ENCODE measurements around the gene MPRIP.
A peak's percentile ranks its signal among the peaks of the same experiment; 100 is the strongest.

The MPRIP gene

GRCh38 chr17:17226451-17227265 lies 184.4 kb downstream of the MPRIP start:
- no peak for DNase-seq

GRCh38 chr17:17227608-17228520 lies 185.6 kb downstream of the MPRIP start:
- DNase-seq, result no peak

GRCh38 chr17:17228521-17229279 lies 186.4 kb downstream of the MPRIP start:
- DNase-seq, result no peak

- DNase-seq, result no peak
These were observed 187.4 kb downstream of the MPRIP start for GRCh38 chr17:17229416-17230384.

GRCh38 chr17:17231621-17232302 lies 189.5 kb downstream of the MPRIP start:
- DNase-seq, result no peak

- DNase-seq, result no peak
These were observed 190.0 kb downstream of the MPRIP start for GRCh38 chr17:17232303-17232621.

GRCh38 chr17:17235212-17236174 lies 193.2 kb downstream of the MPRIP start:
- no peak for DNase-seq

GRCh38 chr17:17236295-17237025 lies 194.2 kb downstream of the MPRIP start:
- no peak for DNase-seq

- DNase-seq, result peak; percentile 89
These were observed 195.0 kb downstream of the MPRIP start, which contains the start of gene FLCN for GRCh38 chr17:17237026-17237799. TSS of gene FLCN (minus strand) at chr17:17237168. CDS start at chr17:17228137, 9,031 bp downstream.

GRCh38 chr17:17239832-17240231 lies 197.6 kb downstream of the MPRIP start:
- DNase-seq, result no peak

GRCh38 chr17:17241656-17242055 lies 199.4 kb downstream of the MPRIP start:
- no peak for DNase-seq

- no peak for DNase-seq
These were observed 200.0 kb downstream of the MPRIP start for GRCh38 chr17:17242246-17242645.

All from CD4-positive, alpha-beta T cell treated with Interleukin-4 for 4 hours (primary cell).